Measurements from ENCODE around the gene GPALPP1. TPM values are rescaled to one million over a fixed set of nuclear protein-coding genes. Genes with fewer than 3 reads are reported as not detected.
"Not testable (repeated sequence)": the region's sequence is repeated elsewhere in the genome, so short reads cannot be mapped to it uniquely, and the experiment has no call there.

Gene GPALPP1
- polyA plus RNA-seq, 2 of the 4 experiments (the other 2 are of a cell fraction), result 13.4 to 21.0 TPM

GRCh38 chr13:45016792-45017425 is 27.6 kb downstream of the GPALPP1 start:
- POLR2A ChIA-PET, result no interaction called here

GRCh38 chr13:45019981-45020380 is 30.6 kb downstream of the GPALPP1 start:
- ATAC-seq, CTCF ChIA-PET: not testable (repeated sequence)
- WGBS (ENCODE audit: missing lambda C conversion rate), result 87% methylated on average over 7 of the region's 7 CpGs

More at GRCh38 chr13:45016792-45017425, 27.6 kb downstream of the GPALPP1 start:
- Histone ChIP-seq H3K4me2 (no peak overlapping the region), H3K4me1 (no peaks in the 10 kb centered on the region), H3K4me3 (no peak overlapping the region), H3K27ac (no peak overlapping the region), H3K9me3 (no peaks in the 10 kb centered on the region)
- ATAC-seq, result no peak
- CTCF ChIA-PET, result interaction anchor here (1.4 kb wide), 1 partner anchor 30 kb away, joined by 3 read pairs; no protein-coding TSS in a partner anchor
- FAIRE-seq, result no peak
- WGBS (ENCODE audit: missing lambda C conversion rate), result 98% methylated on average over 3 of the region's 3 CpGs
- TF ChIP-seq CBX2 (IDR thresholded peaks at IDR 0.05; ENCODE audit: borderline replicate concordance, low read depth) (no peak), CBX8 (IDR thresholded peaks at IDR 0.05) (no peak), FOSB (CRISPR knock-in tag; IDR thresholded peaks at IDR 0.05) (no peak), ZSCAN20 (CRISPR knock-in tag; IDR thresholded peaks at IDR 0.05) (no peak), NR3C1 (IDR thresholded peaks at IDR 0.05) (no peak), HDAC2 (IDR thresholded peaks at IDR 0.05) (no peak)
- no peak for DNase-seq (ENCODE audit: low read depth in 1 of 2, low spot score in 1 of 2)

GRCh38 chr13:45021250-45021649 is 31.9 kb downstream of the GPALPP1 start:
- WGBS (ENCODE audit: missing lambda C conversion rate), result 83% methylated on average over 3 of the region's 3 CpGs
- no peak for TF ChIP-seq HOXB5 (CRISPR knock-in tag; IDR thresholded peaks at IDR 0.05)
- TF ChIP-seq RFX5 (IDR thresholded peaks at IDR 0.05), result no peak
- TF ChIP-seq MYC (IDR thresholded peaks at IDR 0.05; ENCODE audit: borderline replicate concordance, low read length), result no peak
- no peak for TF ChIP-seq POLR2AphosphoS2 (conservative IDR thresholded peaks at IDR 0.05; ENCODE audit: low read length)
- TF ChIP-seq HOXB13 (CRISPR knock-in tag; IDR thresholded peaks at IDR 0.05; ENCODE audit: low read depth), result no peak
- Histone ChIP-seq H3K27ac (no peak overlapping the region), H3K4me1 (no peaks in the 10 kb centered on the region), H3K4me2 (no peak overlapping the region), H3K9me3 (no peaks in the 10 kb centered on the region), H3K4me3 (no peak overlapping the region)
- FAIRE-seq, result no peak
- no peak for DNase-seq (ENCODE audit: low read depth in 1 of 2, low spot score in 1 of 2)
- ChIA-PET CTCF (no interaction called here), POLR2A (no interaction called here)
- ATAC-seq, result no peak

More at GRCh38 chr13:45019981-45020380, 30.6 kb downstream of the GPALPP1 start:
- H3K4me3 ChIP-seq; DNase-seq (ENCODE audit: low read depth in 1 of 2, low spot score in 1 of 2); H3K27ac ChIP-seq; H3K9me3 ChIP-seq; H3K4me2 ChIP-seq; H3K4me1 ChIP-seq; POLR2A ChIA-PET; FAIRE-seq: not testable (repeated sequence)

- ChIA-PET POLR2A (no interaction called here), CTCF (no interaction called here)
- Histone ChIP-seq H3K4me2 (no peak overlapping the region), H3K4me3 (no peak overlapping the region), H3K9me3 (no peaks in the 10 kb centered on the region), H3K27ac (no peak overlapping the region), H3K4me1 (no peaks in the 10 kb centered on the region)
- DNase-seq (ENCODE audit: low read depth in 1 of 2, low spot score in 1 of 2) (no peak), FAIRE-seq (no peak), ATAC-seq (no peak)
- WGBS (ENCODE audit: missing lambda C conversion rate), result 94% methylated on average over 2 of the region's 2 CpGs
- TF ChIP-seq POLR2AphosphoS2 (conservative IDR thresholded peaks at IDR 0.05; ENCODE audit: low read length) (no peak), NFE2L2 (conservative IDR thresholded peaks at IDR 0.05; ENCODE audit: low read length) (no peak), CHD4 (IDR thresholded peaks at IDR 0.05; ENCODE audit: borderline replicate concordance) (no peak), EP300 (IDR thresholded peaks at IDR 0.05) (no peak), NR3C1 (IDR thresholded peaks at IDR 0.05) (no peak), MYC (IDR thresholded peaks at IDR 0.05; ENCODE audit: borderline replicate concordance, low read length) (no peak), HOXA7 (CRISPR knock-in tag; IDR thresholded peaks at IDR 0.05) (no peak)
Measured at GRCh38 chr13:45024847-45025246, 35.5 kb downstream of the GPALPP1 start.

GRCh38 chr13:45034342-45034741 is 45.0 kb downstream of the GPALPP1 start:
- DNase-seq (ENCODE audit: low read depth in 1 of 2, low spot score in 1 of 2) (no peak), ATAC-seq (no peak), FAIRE-seq (no peak)
- Histone ChIP-seq H3K4me2 (no peak overlapping the region), H3K9me3 (no peaks in the 10 kb centered on the region), H3K4me3 (no peak overlapping the region), H3K27ac (no peak overlapping the region), H3K4me1 (no peaks in the 10 kb centered on the region)
- 96% methylated on average over 2 of the region's 2 CpGs for WGBS (ENCODE audit: missing lambda C conversion rate)
- ChIA-PET POLR2A (no interaction called here), CTCF (interaction anchor here (2.6 kb wide), 1 partner anchor 12 kb away, joined by 12 read pairs; no protein-coding TSS in a partner anchor)
- no peak for TF ChIP-seq CBX2 (IDR thresholded peaks at IDR 0.05; ENCODE audit: borderline replicate concordance, low read depth)
- no peak for TF ChIP-seq REST (IDR thresholded peaks at IDR 0.05)
- TF ChIP-seq HOXB13 (CRISPR knock-in tag; IDR thresholded peaks at IDR 0.05; ENCODE audit: low read depth), result no peak
- no peak for TF ChIP-seq ELK1 (IDR thresholded peaks at IDR 0.05; ENCODE audit: low read depth, low read length)

All from A549 (cell line).